ENCODE results near the gene GPATCH8. TPM values are rescaled to one million over a fixed set of nuclear protein-coding genes. Genes with fewer than 3 reads are reported as not detected.

GPATCH8 gene
- total and polyA plus RNA-seq, 8 donors, result 9.8 to 23.2 (median 13.6) TPM

DNA sequence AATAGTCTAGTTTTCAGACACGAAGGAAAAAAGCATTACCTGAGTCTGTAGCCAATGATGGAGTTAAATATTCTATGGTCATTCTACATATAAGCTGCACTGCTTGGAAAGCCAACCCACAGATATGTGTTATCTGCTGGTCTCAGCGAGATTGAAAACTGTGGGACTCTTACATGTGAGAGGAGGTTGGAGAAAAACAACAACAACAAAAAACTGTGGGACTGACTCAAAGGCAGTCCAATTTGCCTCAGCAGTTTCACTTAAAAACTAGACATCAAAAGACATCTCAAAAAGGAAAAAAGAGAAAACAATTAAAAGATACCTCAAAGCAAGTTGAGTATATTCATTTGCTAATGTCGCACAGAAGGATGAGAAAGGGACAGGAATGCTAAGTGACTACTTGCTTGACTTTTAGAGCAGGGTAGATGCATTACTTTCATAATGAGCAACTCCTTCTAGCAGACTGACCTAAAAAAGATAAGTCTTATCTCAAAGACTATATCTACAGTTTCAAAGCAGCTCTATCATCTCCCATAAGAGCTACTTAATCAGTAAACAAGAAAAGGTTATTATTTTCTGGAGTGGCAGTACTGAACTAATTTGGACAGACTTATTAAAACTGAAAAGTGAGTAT is 78.3 kb downstream of the GPATCH8 start:
- Histone ChIP-seq H3K27me3 (no peaks in the 10 kb centered on the region), H3K27ac (no peak overlapping the region), H3K4me1 (no peaks in the 10 kb centered on the region), H3K36me3 (no peaks in the 10 kb centered on the region), H3K9me3 (no peaks in the 10 kb centered on the region), H3K4me3 (no peak overlapping the region)
- DNase-seq (no peak), ATAC-seq (no peak), FAIRE-seq (no peak)
- WGBS, 2 donors, result 84 to 85% methylated on average over 3 of the region's 3 CpGs
- TF ChIP-seq, protein P1, sequence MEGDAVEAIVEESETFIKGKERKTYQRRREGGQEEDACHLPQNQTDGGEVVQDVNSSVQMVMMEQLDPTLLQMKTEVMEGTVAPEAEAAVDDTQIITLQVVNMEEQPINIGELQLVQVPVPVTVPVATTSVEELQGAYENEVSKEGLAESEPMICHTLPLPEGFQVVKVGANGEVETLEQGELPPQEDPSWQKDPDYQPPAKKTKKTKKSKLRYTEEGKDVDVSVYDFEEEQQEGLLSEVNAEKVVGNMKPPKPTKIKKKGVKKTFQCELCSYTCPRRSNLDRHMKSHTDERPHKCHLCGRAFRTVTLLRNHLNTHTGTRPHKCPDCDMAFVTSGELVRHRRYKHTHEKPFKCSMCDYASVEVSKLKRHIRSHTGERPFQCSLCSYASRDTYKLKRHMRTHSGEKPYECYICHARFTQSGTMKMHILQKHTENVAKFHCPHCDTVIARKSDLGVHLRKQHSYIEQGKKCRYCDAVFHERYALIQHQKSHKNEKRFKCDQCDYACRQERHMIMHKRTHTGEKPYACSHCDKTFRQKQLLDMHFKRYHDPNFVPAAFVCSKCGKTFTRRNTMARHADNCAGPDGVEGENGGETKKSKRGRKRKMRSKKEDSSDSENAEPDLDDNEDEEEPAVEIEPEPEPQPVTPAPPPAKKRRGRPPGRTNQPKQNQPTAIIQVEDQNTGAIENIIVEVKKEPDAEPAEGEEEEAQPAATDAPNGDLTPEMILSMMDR (IDR thresholded peaks at IDR 0.05), result no peak
- intact Hi-C loops (cut with DNase I), result no loop called here

DNA sequence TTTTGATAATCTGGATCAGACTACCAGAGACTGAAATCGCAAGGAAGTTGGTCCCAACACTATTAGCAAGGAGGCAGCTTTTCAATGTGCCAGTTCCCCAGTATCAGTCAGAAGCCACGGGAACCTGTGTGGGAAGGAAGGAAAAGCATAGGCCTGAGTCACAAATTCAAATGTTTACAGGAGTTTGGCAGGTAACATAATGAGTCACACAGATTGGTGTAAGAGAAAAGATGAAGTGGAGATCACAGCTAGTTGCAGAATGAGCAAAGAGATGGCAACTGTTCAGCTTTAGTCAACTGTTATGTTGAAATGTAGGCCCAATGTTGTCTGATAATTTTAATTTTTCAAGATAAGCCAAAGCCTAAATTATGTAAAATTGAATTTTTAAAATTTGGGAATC is 85.7 kb downstream of the GPATCH8 start:
- peaks cover 0 to 7% (median 0%) of the 10 kb centered on the region in 3 donors for H3K4me1 ChIP-seq
- no peaks in the 10 kb centered on the region for H3K36me3 ChIP-seq
- DNase-seq (peak in 1 of 6 donors; percentile 40), FAIRE-seq (no peak), ATAC-seq (peak; percentile 82 to 90 (median 88))
- H3K27me3 ChIP-seq, result no peaks in the 10 kb centered on the region
- no peaks in the 10 kb centered on the region for H3K9me3 ChIP-seq
- WGBS, 2 donors, result 44 to 53% methylated on average over 2 of the region's 2 CpGs
- TF ChIP-seq, protein P1 (IDR thresholded peaks at IDR 0.05), result no peak
- H3K4me3 ChIP-seq, result no peak overlapping the region
- peak overlapping the region in 2 of 4 donors; percentile 10 to 68 for H3K27ac ChIP-seq
- intact Hi-C loops (cut with DNase I), result no loop called here

DNA sequence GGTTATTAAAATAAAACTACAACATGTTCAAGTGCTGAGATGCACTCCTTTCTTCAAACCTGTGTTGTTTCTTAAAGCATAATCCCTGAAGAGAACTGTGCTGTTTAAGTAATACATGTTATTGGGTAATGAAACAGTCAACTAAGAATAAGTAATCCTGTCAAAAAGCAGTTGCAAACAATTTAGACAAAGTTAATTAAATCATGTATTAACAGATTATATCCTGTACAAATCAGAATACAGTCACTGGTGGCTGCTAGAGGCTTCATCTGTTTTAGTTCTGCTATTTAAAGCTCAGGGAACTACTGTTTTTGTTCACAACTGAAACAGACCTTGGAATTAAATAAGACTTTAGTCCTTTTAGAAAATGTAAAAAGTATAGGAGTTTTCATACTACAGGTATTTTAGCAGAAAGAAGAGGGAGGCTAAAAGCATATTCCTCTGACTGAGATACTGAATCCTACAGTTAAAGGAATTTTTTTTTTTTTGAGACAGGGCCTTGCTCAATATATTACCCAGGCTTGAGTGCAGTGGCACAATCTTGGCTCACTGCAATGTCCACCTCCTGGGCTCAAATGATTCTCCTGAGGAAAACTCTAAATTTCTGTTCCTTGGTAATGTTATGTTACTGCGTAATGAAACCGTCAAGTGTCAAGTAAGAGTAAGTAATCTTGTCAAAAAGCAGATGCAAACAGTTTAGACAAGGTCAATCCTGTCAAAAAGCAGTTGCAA is 86.5 kb downstream of the GPATCH8 start:
- no peak for DNase-seq
- FAIRE-seq, result no peak
- H3K27ac ChIP-seq, result peak overlapping the region in 2 of 4 donors; percentile 10 to 68
- no peaks in the 10 kb centered on the region for H3K27me3 ChIP-seq
- intact Hi-C loops (cut with DNase I), result no loop called here
- TF ChIP-seq, protein P1 (IDR thresholded peaks at IDR 0.05), result no peak
- peaks cover 0 to 7% (median 0%) of the 10 kb centered on the region in 3 donors for H3K4me1 ChIP-seq
- no peak overlapping the region for H3K4me3 ChIP-seq
- peak in 3 of 4 donors; percentile 45 to 51 (median 48) for ATAC-seq
- no peaks in the 10 kb centered on the region for H3K36me3 ChIP-seq
- 64 to 65% methylated on average over 2 of the region's 2 CpGs for WGBS, 2 donors
- H3K9me3 ChIP-seq, result no peaks in the 10 kb centered on the region

DNA sequence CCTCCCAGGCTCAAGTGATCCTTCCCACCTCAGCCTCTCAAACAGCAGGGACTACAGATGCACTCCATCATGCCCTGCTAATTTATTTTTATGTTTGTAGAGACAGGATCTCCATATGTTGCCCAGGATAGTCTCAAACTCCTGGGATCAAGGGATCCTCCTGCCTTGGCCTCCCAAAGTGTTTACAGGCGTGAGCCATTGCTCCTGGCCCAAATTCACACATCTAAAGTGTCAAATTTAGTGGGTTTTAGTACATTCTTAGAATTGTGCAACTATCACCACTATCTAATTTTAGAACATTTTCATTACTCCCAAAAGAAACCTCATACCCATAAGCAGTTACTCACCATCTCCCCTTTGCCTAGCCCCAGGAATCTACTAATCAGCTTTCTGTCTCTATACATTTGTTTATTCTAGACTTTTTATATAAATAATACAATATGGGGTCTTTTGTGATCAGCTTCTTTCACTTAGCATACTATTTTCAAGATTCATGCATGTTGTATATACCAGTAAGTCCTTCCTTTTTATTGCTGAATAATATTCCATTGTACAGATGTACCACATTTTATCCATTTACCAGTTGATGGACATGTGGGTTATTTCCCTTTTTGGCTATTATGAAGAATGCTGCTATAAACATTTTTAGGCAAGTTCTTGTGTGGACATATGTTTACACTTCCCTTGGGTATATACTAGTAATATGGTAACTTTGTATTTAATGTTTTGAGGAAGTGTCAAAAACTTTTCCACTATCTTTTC is 88.6 kb downstream of the GPATCH8 start:
- intact Hi-C loops (cut with DNase I), result no loop called here
- ATAC-seq, result no peak
- 100% methylated on average over 1 of the region's 1 CpG for WGBS, 2 donors
- H3K27ac ChIP-seq, result no peak overlapping the region
- TF ChIP-seq, protein P1 (IDR thresholded peaks at IDR 0.05), result no peak
- no peaks in the 10 kb centered on the region for H3K27me3 ChIP-seq
- H3K4me1 ChIP-seq, result peaks cover 0 to 7% (median 0%) of the 10 kb centered on the region in 3 donors
- no peak for FAIRE-seq
- no peak overlapping the region for H3K4me3 ChIP-seq
- DNase-seq, result no peak
- no peaks in the 10 kb centered on the region for H3K9me3 ChIP-seq
- H3K36me3 ChIP-seq, result no peaks in the 10 kb centered on the region

Measured in pancreas (tissue), 10 donors.